Fibroblast of skin of abdomen (primary cell): ENCODE data around the gene ZNF324.
A peak's percentile ranks its signal among the peaks of the same experiment; 100 is the strongest.
"Not testable (repeated sequence)": the region's sequence is repeated elsewhere in the genome, so short reads cannot be mapped to it uniquely, and the experiment has no call there.

Source experiments
- DNase-seq: peaks from one replicate; pipeline ENCODE4 v3.0.0-alpha.2; 2013

ZNF324 gene

GRCh38 chr19:58471736-58472135 lies 4.9 kb downstream of the ZNF324 start:
- no peak for DNase-seq

- DNase-seq = no peak
Observed at GRCh38 chr19:58473775-58474174, 6.9 kb downstream of the ZNF324 start.

GRCh38 chr19:58474291-58474996 lies 7.6 kb downstream of the ZNF324 start:
- DNase-seq = peak; percentile 68

GRCh38 chr19:58474997-58475713 lies 8.3 kb downstream of the ZNF324 start:
- no peak for DNase-seq

GRCh38 chr19:58475714-58476497 lies 9.0 kb downstream of the ZNF324 start, which contains the start of gene ZNF446:
TSS of gene ZNF446 (plus strand) at chr19:58476352. CDS start at chr19:58477219, 867 bp downstream.
- DNase-seq = peak; percentile 96

- DNase-seq = no peak
Observed at GRCh38 chr19:58476498-58477015, 9.7 kb downstream of the ZNF324 start.

- no peak for DNase-seq
Observed at GRCh38 chr19:58477130-58477529, 10.2 kb downstream of the ZNF324 start.

GRCh38 chr19:58477871-58478270 lies 11.0 kb downstream of the ZNF324 start:
- DNase-seq = no peak

GRCh38 chr19:58479303-58479702 lies 12.4 kb downstream of the ZNF324 start:
- DNase-seq = no peak

- DNase-seq = no peak
Observed at GRCh38 chr19:58479736-58480480, 13.0 kb downstream of the ZNF324 start.

GRCh38 chr19:58480481-58480830 lies 13.6 kb downstream of the ZNF324 start:
- DNase-seq = no peak

GRCh38 chr19:58480831-58481230 lies 14.0 kb downstream of the ZNF324 start:
- no peak for DNase-seq

GRCh38 chr19:58482372-58482771 lies 15.5 kb downstream of the ZNF324 start:
- DNase-seq = no peak

GRCh38 chr19:58483776-58484175 lies 16.9 kb downstream of the ZNF324 start:
- no peak for DNase-seq

GRCh38 chr19:58484349-58484748 lies 17.5 kb downstream of the ZNF324 start:
- not testable (repeated sequence) for DNase-seq

- no peak for DNase-seq
Observed at GRCh38 chr19:58491393-58491792, 24.5 kb downstream of the ZNF324 start.

- no peak for DNase-seq
Observed at GRCh38 chr19:58492265-58492664, 25.4 kb downstream of the ZNF324 start.

- DNase-seq = no peak
Observed at GRCh38 chr19:58497634-58498170, 30.8 kb downstream of the ZNF324 start.

- DNase-seq = no peak
Observed at GRCh38 chr19:58498316-58499020, 31.6 kb downstream of the ZNF324 start.

GRCh38 chr19:58499021-58499927 lies 32.4 kb downstream of the ZNF324 start:
- peak; percentile 99 for DNase-seq
